ENCODE measurements around the gene SDK1. TPM values are rescaled to one million over a fixed set of nuclear protein-coding genes. Genes with fewer than 3 reads are reported as not detected.

The SDK1 gene
- total and polyA plus RNA-seq, 10 of the 15 experiments (the other 5 are each of a cell fraction or from before 2014, with no cell fraction given), result 0.14 to 0.33 TPM; not detected in 8

DNA sequence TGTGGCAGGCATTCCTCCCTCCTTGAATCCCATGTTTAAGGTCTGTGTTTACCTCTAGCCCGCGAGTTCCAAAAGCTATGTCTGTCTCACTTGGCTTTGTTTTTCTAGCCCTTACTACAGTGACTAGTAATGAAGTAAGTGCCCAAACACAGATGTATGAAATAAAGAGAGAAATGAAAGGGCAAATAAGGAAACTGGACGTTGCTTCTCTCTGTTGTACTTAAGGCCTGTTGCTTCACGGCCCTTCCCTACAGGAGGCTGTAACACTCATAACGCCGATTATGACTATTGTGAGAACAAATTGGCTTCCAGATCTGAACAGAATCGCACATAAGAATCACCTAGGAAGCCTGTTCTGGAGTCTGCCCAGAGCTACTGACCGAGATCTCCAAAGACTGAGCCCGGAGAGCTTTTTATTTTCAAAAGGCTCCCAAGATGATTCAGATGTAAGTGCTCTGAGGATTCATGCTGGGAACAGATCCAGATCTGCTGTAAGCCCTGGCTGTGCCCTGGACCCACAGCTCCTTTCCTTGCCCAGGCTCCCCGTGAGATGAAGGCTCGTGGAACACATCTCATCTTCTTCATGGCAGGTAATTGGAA, 432.6 kb downstream of the SDK1 start:
- DNase-seq (ENCODE audit: low read depth, low spot score) (no peak), FAIRE-seq (no peak), ATAC-seq (no peak)
- ChIA-PET POLR2A (no interaction called here), SMC1A (ENCODE audit: uncharacterized antibody, unreplicated experiment) (no interaction called here), CTCF (no interaction called here), RAD21 (ENCODE audit: unreplicated experiment) (no interaction called here)
- WGBS (ENCODE audit: insufficient coverage, insufficient replicate concordance, low lambda C conversion rate, missing lambda C conversion rate), result 22% methylated on average over 11 of the region's 11 CpGs
- H3K4me1 ChIP-seq (ENCODE audit: control insufficient read depth, insufficient read depth, low read length), result no peaks in the 10 kb centered on the region
- no peak overlapping the region for H3K27ac ChIP-seq (ENCODE audit: control insufficient read depth, insufficient read depth)
- H3K36me3 ChIP-seq (ENCODE audit: control insufficient read depth in 2 of 2, insufficient read depth in 2 of 2, low read length in 1 of 2), result no peaks in the 10 kb centered on the region
- H3K9ac ChIP-seq (ENCODE audit: control insufficient read depth, insufficient read depth, low read length), result no peak overlapping the region
- TF ChIP-seq, protein P1, sequence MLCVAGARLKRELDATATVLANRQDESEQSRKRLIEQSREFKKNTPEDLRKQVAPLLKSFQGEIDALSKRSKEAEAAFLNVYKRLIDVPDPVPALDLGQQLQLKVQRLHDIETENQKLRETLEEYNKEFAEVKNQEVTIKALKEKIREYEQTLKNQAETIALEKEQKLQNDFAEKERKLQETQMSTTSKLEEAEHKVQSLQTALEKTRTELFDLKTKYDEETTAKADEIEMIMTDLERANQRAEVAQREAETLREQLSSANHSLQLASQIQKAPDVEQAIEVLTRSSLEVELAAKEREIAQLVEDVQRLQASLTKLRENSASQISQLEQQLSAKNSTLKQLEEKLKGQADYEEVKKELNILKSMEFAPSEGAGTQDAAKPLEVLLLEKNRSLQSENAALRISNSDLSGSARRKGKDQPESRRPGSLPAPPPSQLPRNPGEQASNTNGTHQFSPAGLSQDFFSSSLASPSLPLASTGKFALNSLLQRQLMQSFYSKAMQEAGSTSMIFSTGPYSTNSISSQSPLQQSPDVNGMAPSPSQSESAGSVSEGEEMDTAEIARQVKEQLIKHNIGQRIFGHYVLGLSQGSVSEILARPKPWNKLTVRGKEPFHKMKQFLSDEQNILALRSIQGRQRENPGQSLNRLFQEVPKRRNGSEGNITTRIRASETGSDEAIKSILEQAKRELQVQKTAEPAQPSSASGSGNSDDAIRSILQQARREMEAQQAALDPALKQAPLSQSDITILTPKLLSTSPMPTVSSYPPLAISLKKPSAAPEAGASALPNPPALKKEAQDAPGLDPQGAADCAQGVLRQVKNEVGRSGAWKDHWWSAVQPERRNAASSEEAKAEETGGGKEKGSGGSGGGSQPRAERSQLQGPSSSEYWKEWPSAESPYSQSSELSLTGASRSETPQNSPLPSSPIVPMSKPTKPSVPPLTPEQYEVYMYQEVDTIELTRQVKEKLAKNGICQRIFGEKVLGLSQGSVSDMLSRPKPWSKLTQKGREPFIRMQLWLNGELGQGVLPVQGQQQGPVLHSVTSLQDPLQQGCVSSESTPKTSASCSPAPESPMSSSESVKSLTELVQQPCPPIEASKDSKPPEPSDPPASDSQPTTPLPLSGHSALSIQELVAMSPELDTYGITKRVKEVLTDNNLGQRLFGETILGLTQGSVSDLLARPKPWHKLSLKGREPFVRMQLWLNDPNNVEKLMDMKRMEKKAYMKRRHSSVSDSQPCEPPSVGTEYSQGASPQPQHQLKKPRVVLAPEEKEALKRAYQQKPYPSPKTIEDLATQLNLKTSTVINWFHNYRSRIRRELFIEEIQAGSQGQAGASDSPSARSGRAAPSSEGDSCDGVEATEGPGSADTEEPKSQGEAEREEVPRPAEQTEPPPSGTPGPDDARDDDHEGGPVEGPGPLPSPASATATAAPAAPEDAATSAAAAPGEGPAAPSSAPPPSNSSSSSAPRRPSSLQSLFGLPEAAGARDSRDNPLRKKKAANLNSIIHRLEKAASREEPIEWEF (IDR thresholded peaks at IDR 0.05; ENCODE audit: insufficient replicate concordance, low read depth, low read length), result no peak
- TF ChIP-seq POLR2AphosphoS2 (IDR thresholded peaks at IDR 0.05; ENCODE audit: low read depth, low read length), result no peak
- no peak for TF ChIP-seq SP1 (IDR thresholded peaks at IDR 0.05; ENCODE audit: low read depth, low read length)
- TF ChIP-seq EP300 (IDR thresholded peaks at IDR 0.05; ENCODE audit: borderline replicate concordance in 1 of 2, control insufficient read depth in 1 of 2, low read depth in 2 of 2, low read length in 2 of 2), result no peak
- TF ChIP-seq CEBPZ (IDR thresholded peaks at IDR 0.05; ENCODE audit: low read depth, low read length), result no peak
- TF ChIP-seq MLLT1 (IDR thresholded peaks at IDR 0.05), result no peak
- no peak for TF ChIP-seq MAX (IDR thresholded peaks at IDR 0.05; ENCODE audit: low read depth, low read length)
- TF ChIP-seq, protein P2, sequence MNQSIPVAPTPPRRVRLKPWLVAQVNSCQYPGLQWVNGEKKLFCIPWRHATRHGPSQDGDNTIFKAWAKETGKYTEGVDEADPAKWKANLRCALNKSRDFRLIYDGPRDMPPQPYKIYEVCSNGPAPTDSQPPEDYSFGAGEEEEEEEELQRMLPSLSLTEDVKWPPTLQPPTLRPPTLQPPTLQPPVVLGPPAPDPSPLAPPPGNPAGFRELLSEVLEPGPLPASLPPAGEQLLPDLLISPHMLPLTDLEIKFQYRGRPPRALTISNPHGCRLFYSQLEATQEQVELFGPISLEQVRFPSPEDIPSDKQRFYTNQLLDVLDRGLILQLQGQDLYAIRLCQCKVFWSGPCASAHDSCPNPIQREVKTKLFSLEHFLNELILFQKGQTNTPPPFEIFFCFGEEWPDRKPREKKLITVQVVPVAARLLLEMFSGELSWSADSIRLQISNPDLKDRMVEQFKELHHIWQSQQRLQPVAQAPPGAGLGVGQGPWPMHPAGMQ (IDR thresholded peaks at IDR 0.05; ENCODE audit: borderline replicate concordance), result no peak
- TF ChIP-seq ATF7 (IDR thresholded peaks at IDR 0.05; ENCODE audit: low read depth), result no peak
- H4K20me1 ChIP-seq (ENCODE audit: control insufficient read depth, insufficient read depth), result no peaks in the 10 kb centered on the region
- H3K4me3 ChIP-seq, result no peak overlapping the region
- H3K79me2 ChIP-seq (ENCODE audit: control insufficient read depth, insufficient read depth, low read length), result no peaks in the 10 kb centered on the region
- in situ Hi-C loops (cut with MboI) (no loop called here), intact Hi-C loops (cut with micrococcal nuclease; ENCODE audit: unreplicated experiment) (no loop called here)
- H2AFZ ChIP-seq (ENCODE audit: control insufficient read depth, low read depth, low read length), result no peak overlapping the region
- no peaks in the 10 kb centered on the region for H3K9me3 ChIP-seq (replicated peaks; ENCODE audit: control insufficient read depth, insufficient read depth, low read length)
- no TSS peak for BruUV-seq (replicated peaks)
- no peaks in the 10 kb centered on the region for H3K27me3 ChIP-seq (replicated peaks in 1 of 2; ENCODE audit: control insufficient read depth in 2 of 2, insufficient read depth in 2 of 2, low read length in 1 of 2)
- no peak overlapping the region for H3K4me2 ChIP-seq (ENCODE audit: control insufficient read depth, insufficient read depth)

Measured in GM12878 (cell line).